GM23338 (cell line): ENCODE results near the gene TGFB1.

Experiments
- CREB1 ChIP-seq: fragments of 250-450 bp; sonication (Bioruptor Pico); IDR thresholded peaks from 2 replicates; pipeline ENCODE4 v1.5.0; 2020; ENCODE audit warnings: low read depth, mild to moderate bottlenecking, moderate library complexity
- EZH2 ChIP-seq: fragments of 200-600 bp; sonication (generic); IDR thresholded peaks from one replicate; pipeline ENCODE4 v1.8.0; 2017; ENCODE audit warnings: antibody characterized with exemption, mild to moderate bottlenecking, low read depth; ENCODE audit not compliant: unreplicated experiment
- EZH2phosphoT487 ChIP-seq: fragments of 200-600 bp; sonication (generic); IDR thresholded peaks from one replicate; pipeline ENCODE4 v1.8.1; 2018; ENCODE audit warnings: antibody characterized with exemption; ENCODE audit not compliant: unreplicated experiment
- JUNB ChIP-seq: IDR thresholded peaks from one replicate; pipeline ENCODE4 v1.6.1; 2016; ENCODE audit warnings: antibody characterized with exemption; ENCODE audit not compliant: unreplicated experiment
- NANOG ChIP-seq: IDR thresholded peaks from 2 replicates; pipeline ENCODE4 v1.6.1; 2016; ENCODE audit warnings: antibody characterized with exemption, borderline replicate concordance
- POLR2AphosphoS5 ChIP-seq: IDR thresholded peaks from 2 replicates; pipeline ENCODE4 v1.6.1; 2016; ENCODE audit warnings: antibody characterized with exemption, low read depth
- STAT1 ChIP-seq: IDR thresholded peaks from one replicate; pipeline ENCODE4 v1.6.1; 2016; ENCODE audit warnings: antibody characterized with exemption; ENCODE audit not compliant: unreplicated experiment
- ZNF114 ChIP-seq: fragments of 250-450 bp; sonication (Bioruptor Pico); IDR thresholded peaks from 2 replicates; pipeline ENCODE4 v1.5.0; 2020; ENCODE audit warnings: mild to moderate bottlenecking, moderate library complexity
- ZNF331 ChIP-seq: fragments of 250-450 bp; sonication (Bioruptor Pico); IDR thresholded peaks from 2 replicates; pipeline ENCODE4 v1.5.0; 2020; ENCODE audit warnings: low read depth, mild to moderate bottlenecking, moderate library complexity
- TF ChIP-seq, protein P1 (sequence below), 2 experiments: fragments of 200-600 bp in 1 of 2; sonication (generic) in 1 of 2; conservative IDR thresholded peaks; 2 replicates each; pipeline versions ENCODE4 v1.5.1 to v1.6.1; 2016 to 2017; ENCODE audit warnings: antibody characterized with exemption in 2 of 2, low read depth in 2 of 2, mild to moderate bottlenecking in 2 of 2, moderate library complexity in 1 of 2
- TF ChIP-seq, protein P2 (sequence below): IDR thresholded peaks from 2 replicates; pipeline ENCODE4 v1.6.1; 2016; ENCODE audit warnings: antibody characterized with exemption
- TF ChIP-seq, protein P3 (sequence below): IDR thresholded peaks from one replicate; pipeline ENCODE4 v1.6.1; 2018; ENCODE audit warnings: antibody characterized with exemption; ENCODE audit not compliant: unreplicated experiment
- TF ChIP-seq, protein P4 (sequence below): fragments of 250-450 bp; sonication (Bioruptor Pico); IDR thresholded peaks from 2 replicates; pipeline ENCODE4 v1.5.0; 2020; ENCODE audit warnings: mild to moderate bottlenecking, moderate library complexity

DNA sequence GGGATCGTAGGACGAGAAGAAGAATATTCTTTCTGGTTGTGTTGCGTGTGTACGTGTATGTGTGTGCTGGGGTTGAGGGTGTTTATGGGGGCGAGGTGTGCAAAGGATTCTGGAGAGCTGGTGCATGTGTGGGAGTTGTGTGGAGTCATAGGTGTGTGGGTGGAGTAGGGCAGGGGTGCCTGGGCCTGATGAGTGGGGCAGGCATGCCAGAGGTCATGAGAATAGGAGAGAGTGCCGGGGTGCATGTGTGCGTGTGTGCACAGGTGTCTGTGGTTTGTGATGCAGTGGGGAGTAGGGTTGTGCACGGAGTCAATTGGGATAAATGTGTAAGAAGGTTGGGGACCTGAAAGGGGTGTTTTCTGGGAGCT lies 23.3 kb upstream of the TGFB1 start:
- no peak for TF ChIP-seq JUNB
- TF ChIP-seq, protein P1, sequence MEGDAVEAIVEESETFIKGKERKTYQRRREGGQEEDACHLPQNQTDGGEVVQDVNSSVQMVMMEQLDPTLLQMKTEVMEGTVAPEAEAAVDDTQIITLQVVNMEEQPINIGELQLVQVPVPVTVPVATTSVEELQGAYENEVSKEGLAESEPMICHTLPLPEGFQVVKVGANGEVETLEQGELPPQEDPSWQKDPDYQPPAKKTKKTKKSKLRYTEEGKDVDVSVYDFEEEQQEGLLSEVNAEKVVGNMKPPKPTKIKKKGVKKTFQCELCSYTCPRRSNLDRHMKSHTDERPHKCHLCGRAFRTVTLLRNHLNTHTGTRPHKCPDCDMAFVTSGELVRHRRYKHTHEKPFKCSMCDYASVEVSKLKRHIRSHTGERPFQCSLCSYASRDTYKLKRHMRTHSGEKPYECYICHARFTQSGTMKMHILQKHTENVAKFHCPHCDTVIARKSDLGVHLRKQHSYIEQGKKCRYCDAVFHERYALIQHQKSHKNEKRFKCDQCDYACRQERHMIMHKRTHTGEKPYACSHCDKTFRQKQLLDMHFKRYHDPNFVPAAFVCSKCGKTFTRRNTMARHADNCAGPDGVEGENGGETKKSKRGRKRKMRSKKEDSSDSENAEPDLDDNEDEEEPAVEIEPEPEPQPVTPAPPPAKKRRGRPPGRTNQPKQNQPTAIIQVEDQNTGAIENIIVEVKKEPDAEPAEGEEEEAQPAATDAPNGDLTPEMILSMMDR (conservative IDR thresholded peaks at IDR 0.05; ENCODE audit: low read depth in 2 of 2): no peak
- TF ChIP-seq, protein P2, sequence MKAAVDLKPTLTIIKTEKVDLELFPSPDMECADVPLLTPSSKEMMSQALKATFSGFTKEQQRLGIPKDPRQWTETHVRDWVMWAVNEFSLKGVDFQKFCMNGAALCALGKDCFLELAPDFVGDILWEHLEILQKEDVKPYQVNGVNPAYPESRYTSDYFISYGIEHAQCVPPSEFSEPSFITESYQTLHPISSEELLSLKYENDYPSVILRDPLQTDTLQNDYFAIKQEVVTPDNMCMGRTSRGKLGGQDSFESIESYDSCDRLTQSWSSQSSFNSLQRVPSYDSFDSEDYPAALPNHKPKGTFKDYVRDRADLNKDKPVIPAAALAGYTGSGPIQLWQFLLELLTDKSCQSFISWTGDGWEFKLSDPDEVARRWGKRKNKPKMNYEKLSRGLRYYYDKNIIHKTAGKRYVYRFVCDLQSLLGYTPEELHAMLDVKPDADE: no peak
- TF ChIP-seq POLR2AphosphoS5: no peak
- no peak for TF ChIP-seq EZH2phosphoT487
- no peak for TF ChIP-seq EZH2
- TF ChIP-seq, protein P3, sequence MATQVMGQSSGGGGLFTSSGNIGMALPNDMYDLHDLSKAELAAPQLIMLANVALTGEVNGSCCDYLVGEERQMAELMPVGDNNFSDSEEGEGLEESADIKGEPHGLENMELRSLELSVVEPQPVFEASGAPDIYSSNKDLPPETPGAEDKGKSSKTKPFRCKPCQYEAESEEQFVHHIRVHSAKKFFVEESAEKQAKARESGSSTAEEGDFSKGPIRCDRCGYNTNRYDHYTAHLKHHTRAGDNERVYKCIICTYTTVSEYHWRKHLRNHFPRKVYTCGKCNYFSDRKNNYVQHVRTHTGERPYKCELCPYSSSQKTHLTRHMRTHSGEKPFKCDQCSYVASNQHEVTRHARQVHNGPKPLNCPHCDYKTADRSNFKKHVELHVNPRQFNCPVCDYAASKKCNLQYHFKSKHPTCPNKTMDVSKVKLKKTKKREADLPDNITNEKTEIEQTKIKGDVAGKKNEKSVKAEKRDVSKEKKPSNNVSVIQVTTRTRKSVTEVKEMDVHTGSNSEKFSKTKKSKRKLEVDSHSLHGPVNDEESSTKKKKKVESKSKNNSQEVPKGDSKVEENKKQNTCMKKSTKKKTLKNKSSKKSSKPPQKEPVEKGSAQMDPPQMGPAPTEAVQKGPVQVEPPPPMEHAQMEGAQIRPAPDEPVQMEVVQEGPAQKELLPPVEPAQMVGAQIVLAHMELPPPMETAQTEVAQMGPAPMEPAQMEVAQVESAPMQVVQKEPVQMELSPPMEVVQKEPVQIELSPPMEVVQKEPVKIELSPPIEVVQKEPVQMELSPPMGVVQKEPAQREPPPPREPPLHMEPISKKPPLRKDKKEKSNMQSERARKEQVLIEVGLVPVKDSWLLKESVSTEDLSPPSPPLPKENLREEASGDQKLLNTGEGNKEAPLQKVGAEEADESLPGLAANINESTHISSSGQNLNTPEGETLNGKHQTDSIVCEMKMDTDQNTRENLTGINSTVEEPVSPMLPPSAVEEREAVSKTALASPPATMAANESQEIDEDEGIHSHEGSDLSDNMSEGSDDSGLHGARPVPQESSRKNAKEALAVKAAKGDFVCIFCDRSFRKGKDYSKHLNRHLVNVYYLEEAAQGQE: no peak
- no peak for TF ChIP-seq ZNF114 (CRISPR knock-in tag)
- no peak for TF ChIP-seq STAT1
- no peak for TF ChIP-seq CREB1 (CRISPR knock-in tag)
- TF ChIP-seq ZNF331: no peak
- TF ChIP-seq NANOG: no peak
- TF ChIP-seq, protein P4, sequence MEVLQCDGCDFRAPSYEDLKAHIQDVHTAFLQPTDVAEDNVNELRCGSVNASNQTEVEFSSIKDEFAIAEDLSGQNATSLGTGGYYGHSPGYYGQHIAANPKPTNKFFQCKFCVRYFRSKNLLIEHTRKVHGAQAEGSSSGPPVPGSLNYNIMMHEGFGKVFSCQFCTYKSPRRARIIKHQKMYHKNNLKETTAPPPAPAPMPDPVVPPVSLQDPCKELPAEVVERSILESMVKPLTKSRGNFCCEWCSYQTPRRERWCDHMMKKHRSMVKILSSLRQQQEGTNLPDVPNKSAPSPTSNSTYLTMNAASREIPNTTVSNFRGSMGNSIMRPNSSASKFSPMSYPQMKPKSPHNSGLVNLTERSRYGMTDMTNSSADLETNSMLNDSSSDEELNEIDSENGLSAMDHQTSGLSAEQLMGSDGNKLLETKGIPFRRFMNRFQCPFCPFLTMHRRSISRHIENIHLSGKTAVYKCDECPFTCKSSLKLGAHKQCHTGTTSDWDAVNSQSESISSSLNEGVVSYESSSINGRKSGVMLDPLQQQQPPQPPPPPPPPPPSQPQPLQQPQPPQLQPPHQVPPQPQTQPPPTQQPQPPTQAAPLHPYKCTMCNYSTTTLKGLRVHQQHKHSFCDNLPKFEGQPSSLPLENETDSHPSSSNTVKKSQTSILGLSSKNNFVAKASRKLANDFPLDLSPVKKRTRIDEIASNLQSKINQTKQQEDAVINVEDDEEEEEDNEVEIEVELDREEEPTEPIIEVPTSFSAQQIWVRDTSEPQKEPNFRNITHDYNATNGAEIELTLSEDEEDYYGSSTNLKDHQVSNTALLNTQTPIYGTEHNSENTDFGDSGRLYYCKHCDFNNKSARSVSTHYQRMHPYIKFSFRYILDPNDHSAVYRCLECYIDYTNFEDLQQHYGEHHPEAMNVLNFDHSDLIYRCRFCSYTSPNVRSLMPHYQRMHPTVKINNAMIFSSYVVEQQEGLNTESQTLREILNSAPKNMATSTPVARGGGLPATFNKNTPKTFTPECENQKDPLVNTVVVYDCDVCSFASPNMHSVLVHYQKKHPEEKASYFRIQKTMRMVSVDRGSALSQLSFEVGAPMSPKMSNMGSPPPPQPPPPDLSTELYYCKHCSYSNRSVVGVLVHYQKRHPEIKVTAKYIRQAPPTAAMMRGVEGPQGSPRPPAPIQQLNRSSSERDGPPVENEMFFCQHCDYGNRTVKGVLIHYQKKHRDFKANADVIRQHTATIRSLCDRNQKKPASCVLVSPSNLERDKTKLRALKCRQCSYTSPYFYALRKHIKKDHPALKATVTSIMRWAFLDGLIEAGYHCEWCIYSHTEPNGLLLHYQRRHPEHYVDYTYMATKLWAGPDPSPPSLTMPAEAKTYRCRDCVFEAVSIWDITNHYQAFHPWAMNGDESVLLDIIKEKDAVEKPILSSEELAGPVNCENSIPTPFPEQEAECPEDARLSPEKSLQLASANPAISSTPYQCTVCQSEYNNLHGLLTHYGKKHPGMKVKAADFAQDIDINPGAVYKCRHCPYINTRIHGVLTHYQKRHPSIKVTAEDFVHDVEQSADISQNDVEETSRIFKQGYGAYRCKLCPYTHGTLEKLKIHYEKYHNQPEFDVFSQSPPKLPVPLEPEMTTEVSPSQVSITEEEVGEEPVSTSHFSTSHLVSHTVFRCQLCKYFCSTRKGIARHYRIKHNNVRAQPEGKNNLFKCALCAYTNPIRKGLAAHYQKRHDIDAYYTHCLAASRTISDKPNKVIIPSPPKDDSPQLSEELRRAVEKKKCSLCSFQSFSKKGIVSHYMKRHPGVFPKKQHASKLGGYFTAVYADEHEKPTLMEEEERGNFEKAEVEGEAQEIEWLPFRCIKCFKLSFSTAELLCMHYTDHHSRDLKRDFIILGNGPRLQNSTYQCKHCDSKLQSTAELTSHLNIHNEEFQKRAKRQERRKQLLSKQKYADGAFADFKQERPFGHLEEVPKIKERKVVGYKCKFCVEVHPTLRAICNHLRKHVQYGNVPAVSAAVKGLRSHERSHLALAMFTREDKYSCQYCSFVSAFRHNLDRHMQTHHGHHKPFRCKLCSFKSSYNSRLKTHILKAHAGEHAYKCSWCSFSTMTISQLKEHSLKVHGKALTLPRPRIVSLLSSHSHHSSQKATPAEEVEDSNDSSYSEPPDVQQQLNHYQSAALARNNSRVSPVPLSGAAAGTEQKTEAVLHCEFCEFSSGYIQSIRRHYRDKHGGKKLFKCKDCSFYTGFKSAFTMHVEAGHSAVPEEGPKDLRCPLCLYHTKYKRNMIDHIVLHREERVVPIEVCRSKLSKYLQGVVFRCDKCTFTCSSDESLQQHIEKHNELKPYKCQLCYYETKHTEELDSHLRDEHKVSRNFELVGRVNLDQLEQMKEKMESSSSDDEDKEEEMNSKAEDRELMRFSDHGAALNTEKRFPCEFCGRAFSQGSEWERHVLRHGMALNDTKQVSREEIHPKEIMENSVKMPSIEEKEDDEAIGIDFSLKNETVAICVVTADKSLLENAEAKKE (CRISPR knock-in tag): no peak
